SK-N-MC (cell line): ENCODE measurements around the gene USPL1.

Experiments
- EZH2 ChIP-seq: fragments of 200-600 bp; sonication (generic); IDR thresholded peaks from one replicate; pipeline ENCODE4 v1.6.1; 2017; ENCODE audit warnings: antibody characterized with exemption
- POLR2AphosphoS5 ChIP-seq: IDR thresholded peaks from 2 replicates; pipeline ENCODE4 v1.6.1; 2012; ENCODE audit warnings: mild to moderate bottlenecking, low read depth, low read length, borderline replicate concordance

- TF ChIP-seq POLR2AphosphoS5, result no peak
- TF ChIP-seq EZH2, result no peak
Measured at GRCh38 chr13:30610311-30610710, 7.4 kb upstream of the USPL1 start.
